DOHH2 (cell line): ENCODE data around the gene MTIF3.

Experiments
- H3F3A ChIP-seq: fragments of 200-600 bp; sonication (generic), shearing (Covaris generic); 2 replicates; pipeline ENCODE4 v1.6.0; 2016; ENCODE audit warnings: antibody characterized with exemption, mild to moderate bottlenecking; ENCODE audit not compliant: control insufficient read depth, insufficient read depth
- H3K27ac ChIP-seq: fragments of 200-600 bp; sonication (generic); 2 replicates; pipeline ENCODE4 v1.5.1; 2014; ENCODE audit warnings: low read depth, mild to moderate bottlenecking, low read length, moderate library complexity
- H3K27me3 ChIP-seq: fragments of 200-600 bp; sonication (generic); 2 replicates; pipeline ENCODE4 v1.6.1; 2014; ENCODE audit warnings: mild to moderate bottlenecking, low read length, mixed read lengths; ENCODE audit not compliant: control insufficient read depth
- H3K36me3 ChIP-seq: fragments of 200-600 bp; sonication (generic); 2 replicates; pipeline ENCODE4 v1.6.1; 2014; ENCODE audit warnings: mild to moderate bottlenecking, low read length, moderate library complexity, mixed read lengths; ENCODE audit not compliant: control insufficient read depth
- H3K4me1 ChIP-seq: fragments of 200-600 bp; sonication (generic); 2 replicates; pipeline ENCODE4 v1.6.1; 2014; ENCODE audit warnings: mild to moderate bottlenecking, low read length, mixed read lengths; ENCODE audit not compliant: control insufficient read depth
- H3K4me2 ChIP-seq: fragments of 200-600 bp; sonication (generic); 2 replicates; pipeline ENCODE4 v1.6.0; 2014; ENCODE audit warnings: mild to moderate bottlenecking, low read length, moderate library complexity
- H3K4me3 ChIP-seq: fragments of 200-600 bp; sonication (generic); 2 replicates; pipeline ENCODE4 v1.5.1; 2014; ENCODE audit warnings: mild to moderate bottlenecking, low read length, mixed read lengths
- H3K79me2 ChIP-seq: fragments of 200-600 bp; sonication (generic); 2 replicates; pipeline ENCODE4 v1.6.1; 2014; ENCODE audit warnings: mild to moderate bottlenecking, low read length, mixed read lengths; ENCODE audit not compliant: control insufficient read depth
- H3K9me2 ChIP-seq: fragments of 200-600 bp; sonication (generic); replicated peaks from 2 replicates; pipeline ENCODE4 v1.6.1; 2014; ENCODE audit warnings: mild to moderate bottlenecking, low read length, mixed read lengths; ENCODE audit not compliant: control insufficient read depth
- H3K9me3 ChIP-seq: fragments of 200-600 bp; sonication (generic); 2 replicates; pipeline ENCODE4 v1.6.1; 2014; ENCODE audit warnings: antibody characterized with exemption, low read length, mixed read lengths; ENCODE audit not compliant: control insufficient read depth, insufficient read depth
- H4K20me1 ChIP-seq: fragments of 200-600 bp; sonication (generic); 2 replicates; pipeline ENCODE4 v1.6.0; 2014; ENCODE audit warnings: low read depth, mild to moderate bottlenecking, antibody characterized with exemption, low read length, moderate library complexity; ENCODE audit not compliant: control insufficient read depth, insufficient read depth
- EZH2phosphoT487 ChIP-seq: fragments of 200-600 bp; sonication (generic); IDR thresholded peaks from 2 replicates; pipeline ENCODE4 v1.6.1; 2017; ENCODE audit warnings: borderline replicate concordance, mild to moderate bottlenecking, antibody characterized with exemption, low read length, moderate library complexity, mixed read lengths
- TF ChIP-seq, protein P1 (sequence below): fragments of 200-600 bp; sonication (generic); IDR thresholded peaks from one replicate; pipeline ENCODE4 v1.5.1; 2014; ENCODE audit warnings: antibody characterized with exemption, mild to moderate bottlenecking, low read depth, low read length; ENCODE audit not compliant: poor library complexity, severe bottlenecking

The MTIF3 gene

DNA sequence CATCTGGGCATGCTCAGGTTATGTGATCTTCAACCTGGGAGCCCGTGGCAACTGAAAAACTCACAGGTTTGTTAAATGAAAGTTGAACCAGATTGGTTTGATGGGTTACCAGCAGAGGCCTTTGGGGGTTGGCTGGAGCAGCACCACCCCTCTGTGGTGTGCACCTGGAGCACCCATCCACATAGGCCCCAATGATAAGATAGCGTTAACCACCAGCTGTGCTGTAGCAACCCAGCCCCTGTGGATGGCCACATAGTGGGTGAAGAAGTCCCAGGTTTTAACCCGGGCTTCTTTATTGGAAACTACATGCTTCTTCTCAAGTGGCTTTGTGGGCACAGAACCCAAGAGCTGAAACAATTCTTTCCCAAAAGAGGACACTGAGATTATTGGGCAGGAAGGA, 22.6 kb upstream of the MTIF3 start:
- H3K79me2 ChIP-seq: no peaks in the 10 kb centered on the region
- peaks cover 14% of the 10 kb centered on the region for H3K4me1 ChIP-seq
- H3K4me3 ChIP-seq: no peak overlapping the region
- no peaks in the 10 kb centered on the region for H4K20me1 ChIP-seq
- no peaks in the 10 kb centered on the region for H3K27me3 ChIP-seq
- H3K4me2 ChIP-seq: no peak overlapping the region
- H3K27ac ChIP-seq: no peak overlapping the region
- no peaks in the 10 kb centered on the region for H3K36me3 ChIP-seq
- TF ChIP-seq, protein P1, sequence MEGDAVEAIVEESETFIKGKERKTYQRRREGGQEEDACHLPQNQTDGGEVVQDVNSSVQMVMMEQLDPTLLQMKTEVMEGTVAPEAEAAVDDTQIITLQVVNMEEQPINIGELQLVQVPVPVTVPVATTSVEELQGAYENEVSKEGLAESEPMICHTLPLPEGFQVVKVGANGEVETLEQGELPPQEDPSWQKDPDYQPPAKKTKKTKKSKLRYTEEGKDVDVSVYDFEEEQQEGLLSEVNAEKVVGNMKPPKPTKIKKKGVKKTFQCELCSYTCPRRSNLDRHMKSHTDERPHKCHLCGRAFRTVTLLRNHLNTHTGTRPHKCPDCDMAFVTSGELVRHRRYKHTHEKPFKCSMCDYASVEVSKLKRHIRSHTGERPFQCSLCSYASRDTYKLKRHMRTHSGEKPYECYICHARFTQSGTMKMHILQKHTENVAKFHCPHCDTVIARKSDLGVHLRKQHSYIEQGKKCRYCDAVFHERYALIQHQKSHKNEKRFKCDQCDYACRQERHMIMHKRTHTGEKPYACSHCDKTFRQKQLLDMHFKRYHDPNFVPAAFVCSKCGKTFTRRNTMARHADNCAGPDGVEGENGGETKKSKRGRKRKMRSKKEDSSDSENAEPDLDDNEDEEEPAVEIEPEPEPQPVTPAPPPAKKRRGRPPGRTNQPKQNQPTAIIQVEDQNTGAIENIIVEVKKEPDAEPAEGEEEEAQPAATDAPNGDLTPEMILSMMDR: no peak
- TF ChIP-seq EZH2phosphoT487: no peak
- H3K9me2 ChIP-seq: no peaks in the 10 kb centered on the region
- no peaks in the 10 kb centered on the region for H3F3A ChIP-seq
- no peaks in the 10 kb centered on the region for H3K9me3 ChIP-seq

DNA sequence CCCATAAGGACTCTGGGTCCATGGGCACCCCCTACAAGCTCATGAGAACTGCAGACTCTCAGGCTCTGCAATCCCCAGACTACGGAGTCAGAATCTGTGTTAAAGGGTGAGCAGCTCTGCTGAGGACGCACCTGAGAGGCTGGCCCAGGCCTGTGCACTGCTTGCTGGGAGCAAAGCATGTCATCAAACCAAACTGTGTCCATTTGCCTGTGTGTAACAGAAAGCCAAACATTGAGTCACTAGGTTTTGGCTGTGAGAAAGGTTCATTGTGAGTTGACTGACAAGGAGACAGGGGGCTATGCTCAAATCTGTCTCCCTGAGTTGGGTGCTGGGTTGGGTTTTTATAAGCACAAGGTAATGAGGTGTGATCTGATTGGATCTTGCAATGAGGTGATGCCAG, 22.1 kb upstream of the MTIF3 start:
- Histone ChIP-seq H3K4me1 (peaks cover 9% of the 10 kb centered on the region), H3F3A (no peaks in the 10 kb centered on the region), H3K9me3 (no peaks in the 10 kb centered on the region), H3K4me3 (no peak overlapping the region), H3K36me3 (no peaks in the 10 kb centered on the region), H3K27ac (no peak overlapping the region), H4K20me1 (no peaks in the 10 kb centered on the region), H3K4me2 (no peak overlapping the region), H3K9me2 (no peaks in the 10 kb centered on the region), H3K27me3 (no peaks in the 10 kb centered on the region), H3K79me2 (no peaks in the 10 kb centered on the region)
- TF ChIP-seq, protein P1: no peak
- no peak for TF ChIP-seq EZH2phosphoT487

DNA sequence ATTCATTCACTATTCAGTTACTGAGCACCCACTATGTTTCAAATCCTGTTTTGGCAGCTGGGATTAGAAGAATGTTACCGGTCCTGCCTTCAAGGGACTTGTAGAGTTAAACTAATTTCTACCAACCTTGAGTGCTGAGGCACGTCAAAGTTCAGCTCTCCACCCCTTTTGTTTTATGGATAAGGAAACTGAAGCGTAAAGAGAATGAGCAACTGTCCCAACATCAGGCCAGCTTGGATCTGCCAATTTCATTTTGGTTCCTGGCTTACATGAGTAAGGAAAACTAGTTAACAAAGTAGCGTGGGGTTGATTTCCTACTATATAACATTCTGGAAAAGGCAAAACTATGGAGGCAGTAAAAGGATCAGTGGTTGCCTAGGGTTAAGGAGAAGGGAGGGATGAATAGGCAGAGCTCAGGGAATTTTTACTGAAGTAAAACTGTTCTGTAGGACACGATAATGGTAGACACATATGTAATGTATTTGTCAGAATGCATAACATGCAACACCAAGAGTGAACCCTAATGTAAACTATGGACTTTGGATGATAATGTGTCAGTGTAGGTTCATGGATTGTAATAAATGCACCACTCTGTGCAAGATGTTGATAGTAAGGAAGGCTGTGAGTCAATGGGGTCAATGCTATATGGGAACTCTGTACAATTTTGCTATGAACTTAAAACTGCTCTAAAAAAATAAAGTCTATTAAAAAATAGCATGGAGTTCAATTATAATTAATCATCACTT, 19.9 kb upstream of the MTIF3 start:
- Histone ChIP-seq H3K4me1 (no peaks in the 10 kb centered on the region), H3K79me2 (no peaks in the 10 kb centered on the region), H3K36me3 (no peaks in the 10 kb centered on the region), H3K27ac (no peak overlapping the region), H3K9me3 (no peaks in the 10 kb centered on the region), H3F3A (no peaks in the 10 kb centered on the region), H3K27me3 (no peaks in the 10 kb centered on the region), H3K4me3 (no peak overlapping the region), H3K9me2 (no peaks in the 10 kb centered on the region), H3K4me2 (no peak overlapping the region), H4K20me1 (no peaks in the 10 kb centered on the region)
- TF ChIP-seq, protein P1: no peak
- TF ChIP-seq EZH2phosphoT487: no peak
